Stimulated activated naive B cell treated with anti-CD40 and anti-IgM and Interleukin-4, amounts not matched to agents 10 μg/mL and 1 μg/mL and 100 μg/mL, for 72 hours (primary cell): ENCODE results near the gene FGFR2.
"Not testable (repeated sequence)": the region's sequence is repeated elsewhere in the genome, so short reads cannot be mapped to it uniquely, and the experiment has no call there.

Experiments used
- ATAC-seq, 2 donors: fragments of 150-1000 bp; cut with Tn5 transposase; replicated peaks; 2 replicates each; pipeline ENCODE4 v1.10.0; 2021; ENCODE audit warnings: moderate library complexity in 1 of 2
- DNase-seq: peaks from one replicate; pipeline ENCODE4 v3.0.0; 2021
- H3K27ac Mint-ChIP-seq: one replicate; pipeline ENCODE4 v1.8.0; 2022; ENCODE audit warnings: mild to moderate bottlenecking, mixed read lengths
- H3K27me3 Mint-ChIP-seq, 2 donors: one replicate each; pipeline ENCODE4 v1.8.0; 2022; ENCODE audit warnings: mixed read lengths in 2 of 2
- H3K36me3 Mint-ChIP-seq, 2 donors: one replicate each; pipeline ENCODE4 v1.8.0; 2022; ENCODE audit warnings: mixed read lengths in 2 of 2, mild to moderate bottlenecking in 1 of 2
- H3K4me1 Mint-ChIP-seq, 2 donors: one replicate each; pipeline ENCODE4 v1.8.0; 2022; ENCODE audit warnings: mixed read lengths in 2 of 2, mild to moderate bottlenecking in 1 of 2
- H3K4me3 Mint-ChIP-seq, 2 donors: one replicate each; pipeline ENCODE4 v1.8.0; 2022; ENCODE audit warnings: mild to moderate bottlenecking in 2 of 2, mixed read lengths in 2 of 2, moderate library complexity in 1 of 2
- H3K9me3 Mint-ChIP-seq, 2 donors: one replicate each; pipeline ENCODE4 v1.8.0; 2022; ENCODE audit warnings: mixed read lengths in 2 of 2, mild to moderate bottlenecking in 1 of 2

Gene FGFR2

DNA sequence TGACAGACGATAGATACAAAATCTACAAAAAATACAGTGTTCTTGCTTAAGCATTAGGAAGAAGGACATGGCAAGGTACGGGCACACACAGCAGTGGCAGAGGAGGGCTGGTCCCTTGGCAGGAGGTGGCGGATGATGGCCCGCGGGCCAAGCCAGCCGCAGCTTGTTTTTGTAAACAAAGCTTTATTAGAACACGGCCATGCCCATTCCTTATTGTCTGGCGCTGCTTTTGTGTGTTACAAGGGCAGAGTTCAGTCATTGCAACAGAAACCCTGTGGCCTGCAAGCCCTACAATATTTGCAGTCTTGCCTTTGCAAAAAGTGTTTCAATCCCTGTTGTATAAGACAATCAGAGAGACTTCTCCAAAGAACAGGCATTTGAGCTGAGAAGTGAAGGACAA lies 30.7 kb downstream of the FGFR2 start:
- H3K4me1 Mint-ChIP-seq = no peaks in the 10 kb centered on the region
- no peak overlapping the region for H3K4me3 Mint-ChIP-seq
- no peaks in the 10 kb centered on the region for H3K36me3 Mint-ChIP-seq
- peaks cover 4 to 8% of the 10 kb centered on the region in 2 donors for H3K9me3 Mint-ChIP-seq
- peaks cover 0 to 5% of the 10 kb centered on the region in 2 donors for H3K27me3 Mint-ChIP-seq
- H3K27ac Mint-ChIP-seq = no peak overlapping the region
- ATAC-seq (no peak), DNase-seq (no peak)

DNA sequence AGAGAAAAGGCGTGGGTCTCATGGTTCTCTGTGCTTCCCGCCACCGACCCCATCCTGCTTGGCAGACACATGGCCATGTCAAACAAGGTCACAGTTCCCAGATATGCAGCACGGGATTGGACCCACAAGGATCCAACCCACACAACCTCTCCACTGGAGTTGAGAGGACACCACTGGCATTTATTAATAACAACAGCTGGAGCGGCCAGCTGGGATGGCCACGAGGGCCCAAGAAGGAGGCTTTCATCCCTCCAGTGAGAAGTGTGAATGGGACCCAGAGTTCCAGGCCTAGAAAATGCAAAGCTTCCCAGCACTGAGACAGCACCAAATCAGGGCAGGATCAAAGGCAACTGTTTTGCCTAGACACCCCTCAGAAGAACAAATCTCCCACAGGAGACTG lies 31.5 kb downstream of the FGFR2 start:
- no peak for DNase-seq
- ATAC-seq = no peak

GRCh38 chr10:121559326-121560026 lies 38.8 kb downstream of the FGFR2 start:
- H3K36me3 Mint-ChIP-seq = no peaks in the 10 kb centered on the region
- H3K27ac Mint-ChIP-seq = no peak overlapping the region
- DNase-seq (no peak), ATAC-seq (no peak)
- peaks cover 0 to 7% of the 10 kb centered on the region in 2 donors for H3K9me3 Mint-ChIP-seq
- no peaks in the 10 kb centered on the region for H3K4me1 Mint-ChIP-seq
- no peak overlapping the region for H3K4me3 Mint-ChIP-seq
- no peaks in the 10 kb centered on the region for H3K27me3 Mint-ChIP-seq

More for the DNA sequence above, 31.5 kb downstream of the FGFR2 start:
- H3K27ac Mint-ChIP-seq = no peak overlapping the region
- peaks cover 0 to 5% of the 10 kb centered on the region in 2 donors for H3K27me3 Mint-ChIP-seq
- no peaks in the 10 kb centered on the region for H3K36me3 Mint-ChIP-seq
- peaks cover 4 to 11% of the 10 kb centered on the region in 2 donors for H3K9me3 Mint-ChIP-seq
- H3K4me1 Mint-ChIP-seq = no peaks in the 10 kb centered on the region
- H3K4me3 Mint-ChIP-seq = no peak overlapping the region

GRCh38 chr10:121558238-121558637 lies 40.0 kb downstream of the FGFR2 start:
- ATAC-seq (no peak), DNase-seq (no peak)
- Mint-ChIP-seq H3K4me1 (no peaks in the 10 kb centered on the region), H3K9me3 (peaks cover 0 to 7% of the 10 kb centered on the region in 2 donors), H3K36me3 (no peaks in the 10 kb centered on the region), H3K4me3 (no peak overlapping the region), H3K27me3 (no peaks in the 10 kb centered on the region), H3K27ac (no peak overlapping the region)

DNA sequence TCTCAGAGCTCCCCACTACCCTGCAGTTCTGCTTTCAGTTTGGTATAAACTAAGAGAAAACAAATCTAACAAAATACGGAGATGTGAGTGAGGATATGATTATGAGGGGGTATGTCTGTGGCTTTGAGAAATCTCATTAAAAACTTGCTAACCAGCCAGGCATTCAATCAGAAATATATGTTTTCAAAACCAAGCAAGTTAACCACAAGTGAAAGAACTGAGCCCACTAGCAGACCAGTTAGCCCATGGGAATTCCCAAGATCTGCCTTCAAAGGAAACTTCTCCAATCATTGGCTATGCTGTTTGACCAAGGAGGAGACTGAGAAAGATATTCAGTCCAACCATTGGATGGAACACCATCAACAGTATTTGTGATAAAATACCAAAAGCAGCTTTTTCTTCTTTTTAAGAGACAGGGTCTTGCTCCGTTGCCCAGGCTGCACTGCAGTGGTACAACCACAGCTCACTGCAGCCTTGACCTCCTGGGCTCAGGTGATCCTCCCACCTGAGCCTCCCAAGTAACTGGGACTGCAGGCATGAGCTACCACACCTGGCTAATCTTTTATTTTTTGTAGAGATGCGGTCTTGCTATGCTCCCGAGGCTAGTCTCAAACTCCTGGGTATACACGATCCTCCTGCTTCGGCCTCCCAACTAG lies 41.2 kb downstream of the FGFR2 start:
- DNase-seq (no peak), ATAC-seq (no peak)
- no peaks in the 10 kb centered on the region for H3K27me3 Mint-ChIP-seq
- no peaks in the 10 kb centered on the region for H3K4me1 Mint-ChIP-seq
- no peak overlapping the region for H3K4me3 Mint-ChIP-seq
- peaks cover 0 to 7% of the 10 kb centered on the region in 2 donors for H3K9me3 Mint-ChIP-seq
- no peak overlapping the region for H3K27ac Mint-ChIP-seq
- no peaks in the 10 kb centered on the region for H3K36me3 Mint-ChIP-seq

- Mint-ChIP-seq H3K27me3 (no peaks in the 10 kb centered on the region), H3K4me1 (no peaks in the 10 kb centered on the region), H3K4me3 (no peak overlapping the region), H3K9me3 (peaks cover 0 to under 1% of the 10 kb centered on the region in 2 donors), H3K36me3 (no peaks in the 10 kb centered on the region), H3K27ac (no peak overlapping the region)
- DNase-seq (no peak), ATAC-seq (no peak)
Measured at GRCh38 chr10:121556455-121556854, 41.8 kb downstream of the FGFR2 start.

DNA sequence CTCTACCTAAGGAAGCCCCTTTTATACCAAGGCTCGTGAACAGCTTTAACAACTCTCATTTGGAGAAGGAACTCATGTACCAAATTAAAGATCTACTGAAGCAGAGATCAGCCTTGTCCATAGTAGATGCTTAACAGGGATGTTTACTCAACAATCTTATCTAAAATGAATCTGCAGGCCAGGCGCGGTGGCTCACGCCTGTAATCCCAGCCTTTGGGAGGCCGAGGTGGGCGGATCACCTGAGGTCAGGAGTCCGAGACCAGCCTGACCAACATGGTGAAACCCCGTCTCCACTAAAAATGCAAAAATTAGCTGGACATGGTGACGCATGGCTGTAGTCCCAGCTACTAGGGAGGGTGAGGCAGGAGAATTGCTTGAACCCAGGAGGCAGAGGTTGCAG lies 43.3 kb downstream of the FGFR2 start:
- ATAC-seq, H3K4me3 Mint-ChIP-seq, H3K9me3 Mint-ChIP-seq, H3K27ac Mint-ChIP-seq, H3K27me3 Mint-ChIP-seq, DNase-seq, H3K36me3 Mint-ChIP-seq, H3K4me1 Mint-ChIP-seq: not testable (repeated sequence)

GRCh38 chr10:121553511-121554264 lies 44.6 kb downstream of the FGFR2 start:
- H3K27me3 Mint-ChIP-seq = no peaks in the 10 kb centered on the region
- DNase-seq (no peak), ATAC-seq (no peak)
- no peaks in the 10 kb centered on the region for H3K4me1 Mint-ChIP-seq
- H3K4me3 Mint-ChIP-seq = no peak overlapping the region
- no peaks in the 10 kb centered on the region for H3K36me3 Mint-ChIP-seq
- H3K27ac Mint-ChIP-seq = no peak overlapping the region
- H3K9me3 Mint-ChIP-seq = peaks cover 7 to 13% of the 10 kb centered on the region in 2 donors

- ATAC-seq (no peak), DNase-seq (no peak)
- Mint-ChIP-seq H3K27me3 (no peaks in the 10 kb centered on the region), H3K4me3 (no peak overlapping the region), H3K9me3 (peaks cover 7 to 13% of the 10 kb centered on the region in 2 donors), H3K36me3 (no peaks in the 10 kb centered on the region), H3K27ac (no peak overlapping the region), H3K4me1 (no peaks in the 10 kb centered on the region)
Measured at GRCh38 chr10:121552746-121553145, 45.5 kb downstream of the FGFR2 start.

- Mint-ChIP-seq H3K4me1 (no peaks in the 10 kb centered on the region), H3K4me3 (no peak overlapping the region)
Measured at GRCh38 chr10:121551210-121551885, 46.9 kb downstream of the FGFR2 start.

DNA sequence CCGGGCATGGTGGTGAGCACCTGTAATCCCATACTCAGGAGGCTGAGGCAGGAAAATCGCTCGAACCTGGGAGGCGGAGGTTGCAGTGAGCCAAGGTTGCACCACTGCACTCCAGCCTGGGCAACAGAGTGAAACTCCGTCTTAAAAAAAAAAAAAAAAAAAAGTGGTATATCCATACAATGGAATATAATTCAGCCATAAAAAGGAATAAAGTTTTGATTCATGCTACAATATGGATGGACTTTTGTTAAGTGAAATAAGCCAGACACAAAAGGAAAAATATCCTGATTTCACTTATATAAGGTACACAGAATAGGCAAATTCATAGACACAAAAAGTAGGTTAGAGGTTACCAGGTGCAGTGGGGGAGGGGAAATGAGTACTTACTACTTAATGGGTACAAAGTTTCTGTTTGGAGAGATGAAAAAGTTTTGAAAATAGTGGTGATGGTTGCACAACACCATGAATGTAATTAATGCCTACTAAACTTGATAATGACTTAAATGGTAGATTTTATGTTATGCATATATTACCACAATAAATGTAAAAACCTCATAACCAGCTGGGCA lies 53.9 kb downstream of the FGFR2 start:
- Mint-ChIP-seq H3K9me3 (peaks cover 3 to 4% of the 10 kb centered on the region in 2 donors), H3K27ac (no peak overlapping the region), H3K4me3 (no peak overlapping the region), H3K36me3 (no peaks in the 10 kb centered on the region), H3K4me1 (no peaks in the 10 kb centered on the region), H3K27me3 (no peaks in the 10 kb centered on the region)
- DNase-seq = no peak
- ATAC-seq = no peak

More at GRCh38 chr10:121551210-121551885, 46.9 kb downstream of the FGFR2 start:
- ATAC-seq (no peak), DNase-seq (no peak)
- no peaks in the 10 kb centered on the region for H3K36me3 Mint-ChIP-seq
- no peaks in the 10 kb centered on the region for H3K27me3 Mint-ChIP-seq
- H3K9me3 Mint-ChIP-seq = peaks cover 7 to 13% of the 10 kb centered on the region in 2 donors
- H3K27ac Mint-ChIP-seq = no peak overlapping the region

DNA sequence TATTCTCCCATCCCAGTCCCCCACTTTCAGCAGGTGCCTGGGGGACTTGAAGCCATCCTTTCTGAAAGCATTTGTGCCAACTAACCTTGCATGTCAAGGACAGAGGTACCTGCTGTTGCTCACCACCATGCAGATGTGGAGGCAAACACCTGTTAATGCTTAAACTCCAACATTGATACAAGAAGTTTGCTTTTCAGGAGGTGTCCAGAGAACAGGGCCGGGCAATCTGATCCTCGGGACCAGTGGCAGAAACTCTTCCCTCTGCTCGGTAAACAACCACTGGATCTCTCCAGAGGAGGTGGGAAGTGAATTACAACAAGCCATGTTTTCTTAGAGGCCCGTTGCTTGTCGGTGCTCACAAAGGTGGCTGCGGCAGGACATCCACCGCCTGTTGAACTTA lies 54.7 kb downstream of the FGFR2 start:
- ATAC-seq = no peak
- Mint-ChIP-seq H3K27ac (no peak overlapping the region), H3K36me3 (no peaks in the 10 kb centered on the region), H3K9me3 (peaks cover 3% of the 10 kb centered on the region in 2 donors), H3K27me3 (no peaks in the 10 kb centered on the region), H3K4me1 (no peaks in the 10 kb centered on the region), H3K4me3 (no peak overlapping the region)
- DNase-seq = no peak

DNA sequence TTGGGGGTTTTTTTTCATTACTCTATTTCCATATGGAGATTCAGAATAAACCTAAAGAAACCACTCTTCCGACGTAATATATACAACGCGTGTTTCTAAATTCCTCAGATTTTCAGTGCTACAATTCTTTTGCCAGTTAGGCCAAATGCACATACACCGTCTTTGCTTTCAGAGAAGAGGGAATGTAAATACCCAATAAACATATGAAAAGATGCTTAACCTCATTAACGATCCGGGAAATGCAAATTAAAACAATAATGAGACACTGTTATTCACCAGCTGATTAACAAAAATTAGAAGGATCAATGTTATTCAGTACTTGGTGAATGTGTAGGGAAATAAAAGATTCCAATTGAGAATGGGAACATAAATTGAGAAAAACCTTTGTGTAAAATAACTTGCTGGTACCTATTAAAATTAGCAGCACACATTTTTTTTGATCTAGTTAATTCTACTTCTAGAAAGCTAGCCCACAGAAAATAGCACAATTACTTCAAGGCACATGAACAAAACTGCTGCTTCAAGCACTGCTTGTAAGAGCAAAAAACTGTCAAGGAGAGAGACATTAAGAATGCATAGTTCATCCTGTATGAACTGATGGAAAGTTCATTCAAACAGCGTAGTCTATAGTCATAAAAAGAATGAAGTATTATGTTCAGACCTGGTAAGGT lies 56.7 kb downstream of the FGFR2 start:
- ATAC-seq = no peak
- DNase-seq = no peak
- no peak overlapping the region for H3K4me3 Mint-ChIP-seq
- no peaks in the 10 kb centered on the region for H3K36me3 Mint-ChIP-seq
- H3K27ac Mint-ChIP-seq = no peak overlapping the region
- no peaks in the 10 kb centered on the region for H3K4me1 Mint-ChIP-seq
- no peaks in the 10 kb centered on the region for H3K27me3 Mint-ChIP-seq
- H3K9me3 Mint-ChIP-seq = peaks cover 3% of the 10 kb centered on the region in 2 donors
